Measurements from ENCODE around the gene SLC17A9. TPM values are rescaled to one million over a fixed set of nuclear protein-coding genes. Genes with fewer than 3 reads are reported as not detected.
A peak's percentile ranks its signal among the peaks of the same experiment; 100 is the strongest.

SLC17A9 gene
- total RNA-seq, 1 experiment from 2014 or later = not detected

GRCh38 chr20:62918831-62919230 is 33.7 kb upstream of the SLC17A9 start:
- DNase-seq (ENCODE audit: low read depth) = no peak

- DNase-seq (ENCODE audit: low read depth) = no peak
Observed at GRCh38 chr20:62920039-62920645, 32.4 kb upstream of the SLC17A9 start.

GRCh38 chr20:62921119-62921687 is 31.3 kb upstream of the SLC17A9 start:
- peak; percentile 47 for DNase-seq (ENCODE audit: low read depth)

GRCh38 chr20:62922451-62922921 is 30.0 kb upstream of the SLC17A9 start:
- DNase-seq (ENCODE audit: low read depth) = no peak

- peak; percentile 91 for DNase-seq (ENCODE audit: low read depth)
Observed at GRCh38 chr20:62923059-62923668, 29.3 kb upstream of the SLC17A9 start.

- DNase-seq (ENCODE audit: low read depth) = no peak
Observed at GRCh38 chr20:62923669-62924441, 28.7 kb upstream of the SLC17A9 start.

- peak; percentile 34 for DNase-seq (ENCODE audit: low read depth)
Observed at GRCh38 chr20:62924442-62925075, 27.9 kb upstream of the SLC17A9 start.

- no peak for DNase-seq (ENCODE audit: low read depth)
Observed at GRCh38 chr20:62925076-62925419, 27.5 kb upstream of the SLC17A9 start.

GRCh38 chr20:62925420-62926228 is 26.9 kb upstream of the SLC17A9 start:
- peak; percentile 32 for DNase-seq (ENCODE audit: low read depth)

- peak; percentile 81 for DNase-seq (ENCODE audit: low read depth)
Observed at GRCh38 chr20:62926229-62927127, 26.0 kb upstream of the SLC17A9 start, which contains the start of gene DIDO1. Gene DIDO1 (minus strand): TSS chr20:62926505.

GRCh38 chr20:62927128-62927705 is 25.3 kb upstream of the SLC17A9 start:
- DNase-seq (ENCODE audit: low read depth) = no peak

GRCh38 chr20:62928246-62928939 is 24.1 kb upstream of the SLC17A9 start:
- DNase-seq (ENCODE audit: low read depth) = no peak

GRCh38 chr20:62929051-62929538 is 23.4 kb upstream of the SLC17A9 start:
- DNase-seq (ENCODE audit: low read depth) = no peak

- no peak for DNase-seq (ENCODE audit: low read depth)
Observed at GRCh38 chr20:62931464-62931863, 21.0 kb upstream of the SLC17A9 start.

- no peak for DNase-seq (ENCODE audit: low read depth)
Observed at GRCh38 chr20:62933966-62934365, 18.5 kb upstream of the SLC17A9 start.

- no peak for DNase-seq (ENCODE audit: low read depth)
Observed at GRCh38 chr20:62935204-62935967, 17.1 kb upstream of the SLC17A9 start.

GRCh38 chr20:62935968-62936585 is 16.4 kb upstream of the SLC17A9 start:
- DNase-seq (ENCODE audit: low read depth) = no peak
